ENCODE results near the gene LRRC1.

- TF ChIP-seq CTCF (IDR thresholded peaks at IDR 0.05) (no peak), POLR2A (IDR thresholded peaks at IDR 0.05) (no peak)
These were observed 118.5 kb downstream of the LRRC1 start for GRCh38 chr6:53913286-53913685.

Measured in thyroid gland (tissue), 4 donors.